ENCODE data around the gene ZCCHC7.

The ZCCHC7 gene

DNA sequence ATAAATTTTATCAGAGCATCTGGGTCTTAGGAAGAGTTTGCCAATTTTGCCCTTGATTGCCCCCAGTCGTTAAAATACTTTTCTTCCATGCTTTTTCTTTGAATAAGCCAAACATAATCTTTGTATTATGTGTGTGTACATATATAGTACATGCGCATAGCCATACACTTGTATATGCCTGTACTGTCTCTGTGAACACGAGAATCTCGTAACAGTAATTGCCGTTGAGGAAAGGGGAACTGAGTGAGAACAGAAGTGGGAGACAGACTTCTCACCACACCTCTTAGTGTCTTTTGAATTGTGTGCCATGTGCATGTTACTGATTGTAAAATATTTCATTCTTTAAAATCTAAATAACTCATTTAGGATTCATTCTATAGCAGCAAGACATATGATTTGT lies 222.5 kb downstream of the ZCCHC7 start:
- no peak for DNase-seq

GRCh38 chr9:37343724-37344123 lies 223.3 kb downstream of the ZCCHC7 start:
- no peak for DNase-seq

GRCh38 chr9:37345038-37345437 lies 224.7 kb downstream of the ZCCHC7 start:
- no peak for DNase-seq

GRCh38 chr9:37348917-37349316 lies 228.5 kb downstream of the ZCCHC7 start:
- DNase-seq: peak; percentile 62

GRCh38 chr9:37350486-37351190 lies 230.3 kb downstream of the ZCCHC7 start:
- DNase-seq: no peak

GRCh38 chr9:37353791-37354190 lies 233.4 kb downstream of the ZCCHC7 start:
- DNase-seq: no peak

GRCh38 chr9:37362430-37362829 lies 242.1 kb downstream of the ZCCHC7 start:
- no peak for DNase-seq

DNA sequence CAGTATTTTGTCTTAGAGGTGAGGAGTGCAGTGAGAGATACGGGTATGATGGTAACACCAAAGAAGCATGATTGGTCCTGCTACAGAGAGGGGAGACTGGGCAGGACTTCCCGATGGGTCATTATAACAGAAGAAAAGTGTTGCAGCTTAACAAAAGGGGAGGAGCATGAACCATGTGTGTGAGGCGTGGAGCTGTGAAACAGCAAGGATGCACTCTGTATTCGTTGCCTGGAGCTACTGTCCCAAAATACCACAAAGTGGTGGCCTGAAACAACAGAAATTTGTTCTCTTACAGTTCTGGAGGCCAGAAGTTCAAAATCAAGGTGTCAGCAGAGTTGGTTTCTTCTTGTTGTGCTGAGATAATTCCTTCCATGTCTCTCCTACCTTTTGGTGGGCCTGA lies 242.8 kb downstream of the ZCCHC7 start:
- DNase-seq: no peak

GRCh38 chr9:37364136-37364535 lies 243.8 kb downstream of the ZCCHC7 start:
- no peak for DNase-seq

DNA sequence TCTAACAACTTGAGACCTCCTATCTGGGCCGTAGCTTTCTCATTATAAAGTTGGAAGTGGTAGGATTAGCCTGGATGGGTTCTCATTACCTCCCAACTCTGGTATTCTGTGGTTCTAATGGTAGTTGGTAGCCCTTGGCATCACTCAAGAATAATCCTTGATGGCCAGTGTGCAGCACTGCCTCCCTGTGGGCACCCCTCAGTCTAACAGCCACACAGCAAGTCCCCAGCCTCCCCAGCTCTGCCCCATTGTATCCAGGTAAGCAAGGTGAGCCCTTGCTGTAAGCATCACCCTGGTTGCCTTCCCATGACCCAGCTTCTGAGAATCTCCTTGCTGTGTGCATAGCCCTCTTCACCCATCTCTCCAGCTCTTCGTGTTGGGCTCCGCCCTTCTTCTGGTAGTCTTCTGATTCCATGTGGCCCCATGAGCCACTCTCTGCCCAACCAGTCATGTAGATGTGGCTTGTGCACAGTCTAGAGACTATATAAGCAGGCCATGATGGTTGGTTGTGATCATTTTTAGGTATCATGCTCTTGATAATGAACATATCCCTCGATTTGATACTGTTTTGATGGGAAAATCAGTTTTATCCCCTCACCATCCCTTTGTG lies 244.5 kb downstream of the ZCCHC7 start:
- DNase-seq: no peak

- no peak for DNase-seq
Measured at GRCh38 chr9:37369671-37370070, 249.3 kb downstream of the ZCCHC7 start.

DNA sequence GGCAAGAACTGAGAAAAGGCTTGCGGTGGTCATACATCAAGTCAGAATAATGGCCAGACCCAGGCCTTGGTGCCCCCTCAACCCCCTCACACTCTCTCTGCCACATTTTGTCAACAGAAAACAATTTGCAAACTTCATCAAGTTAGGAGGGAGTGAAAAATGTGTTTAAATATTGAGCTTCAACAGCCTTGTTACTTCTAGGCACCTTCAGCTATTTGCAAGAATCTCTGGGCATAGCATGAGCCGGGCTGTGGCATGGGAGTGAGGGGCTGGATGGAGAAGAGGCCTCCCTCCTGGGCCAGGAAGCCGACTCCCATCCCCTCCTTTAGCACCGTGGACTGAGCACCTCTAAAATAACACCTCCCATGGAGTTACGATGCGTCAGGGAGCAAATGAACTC lies 249.9 kb downstream of the ZCCHC7 start:
- no peak for DNase-seq

GRCh38 chr9:37370968-37371563 lies 250.7 kb downstream of the ZCCHC7 start:
- DNase-seq: no peak

GRCh38 chr9:37371565-37372464 lies 251.4 kb downstream of the ZCCHC7 start:
- DNase-seq: no peak

DNA sequence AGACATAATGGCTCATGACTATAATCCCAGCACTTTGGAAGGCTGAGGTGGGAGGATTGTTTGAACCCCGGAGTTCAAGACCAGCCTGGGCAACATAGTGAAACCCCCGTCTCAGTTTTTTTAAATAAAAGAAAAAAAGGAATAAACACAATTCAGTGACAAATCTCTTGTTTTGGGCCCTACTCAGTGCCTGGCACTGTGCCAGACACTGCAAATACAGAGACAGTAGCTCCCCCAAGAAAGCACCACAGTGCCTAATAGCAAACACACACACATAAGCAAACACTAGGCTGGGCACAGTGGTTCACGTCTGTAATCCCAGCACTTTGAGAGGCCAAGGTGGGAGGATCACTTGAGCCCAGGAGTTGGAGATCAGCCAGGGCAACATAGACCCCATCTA lies 252.5 kb downstream of the ZCCHC7 start:
- no peak for DNase-seq

DNA sequence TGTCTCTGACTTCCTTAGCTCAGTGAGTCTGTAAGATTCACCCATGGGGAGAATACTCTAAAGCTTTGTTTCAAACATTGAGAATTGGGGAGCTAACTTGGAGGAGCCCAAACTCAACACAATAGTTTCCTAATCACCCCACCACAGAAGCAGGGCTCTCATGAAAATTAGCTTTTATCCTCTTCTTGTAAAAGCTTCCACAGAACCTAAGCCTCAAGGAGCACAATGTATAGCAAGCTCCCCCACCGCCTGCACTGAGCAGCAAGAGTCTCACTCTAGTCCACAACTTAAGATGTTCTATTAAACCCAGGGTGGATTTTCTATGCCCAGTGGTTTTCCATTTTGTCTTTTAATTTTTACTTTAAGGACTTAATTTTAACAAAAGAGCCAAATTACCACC lies 253.2 kb downstream of the ZCCHC7 start:
- DNase-seq: no peak

DNA sequence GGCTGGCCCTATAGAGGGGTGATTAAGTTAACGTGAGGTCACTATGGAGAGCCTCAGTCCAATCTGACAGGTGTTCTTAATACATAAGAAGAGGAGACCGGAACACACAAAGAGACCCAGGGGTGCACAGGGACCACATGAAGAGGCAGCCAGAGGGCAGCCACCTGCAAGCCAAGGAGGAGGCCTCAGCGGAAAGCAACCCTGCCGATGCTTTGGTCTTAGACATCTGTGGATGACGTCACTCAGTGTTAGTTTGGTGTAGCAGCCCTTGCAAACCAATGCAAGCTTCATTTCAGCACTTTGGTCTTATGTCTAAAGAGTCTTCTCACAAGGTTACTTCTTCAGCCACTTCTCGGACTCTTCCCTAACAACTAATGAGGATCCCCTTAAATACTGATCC lies 254.5 kb downstream of the ZCCHC7 start:
- DNase-seq: no peak

- DNase-seq: no peak
Measured at GRCh38 chr9:37377688-37378612, 257.6 kb downstream of the ZCCHC7 start.

- no peak for DNase-seq
Measured at GRCh38 chr9:37378613-37379004, 258.2 kb downstream of the ZCCHC7 start.

GRCh38 chr9:37379835-37380234 lies 259.5 kb downstream of the ZCCHC7 start:
- no peak for DNase-seq

DNA sequence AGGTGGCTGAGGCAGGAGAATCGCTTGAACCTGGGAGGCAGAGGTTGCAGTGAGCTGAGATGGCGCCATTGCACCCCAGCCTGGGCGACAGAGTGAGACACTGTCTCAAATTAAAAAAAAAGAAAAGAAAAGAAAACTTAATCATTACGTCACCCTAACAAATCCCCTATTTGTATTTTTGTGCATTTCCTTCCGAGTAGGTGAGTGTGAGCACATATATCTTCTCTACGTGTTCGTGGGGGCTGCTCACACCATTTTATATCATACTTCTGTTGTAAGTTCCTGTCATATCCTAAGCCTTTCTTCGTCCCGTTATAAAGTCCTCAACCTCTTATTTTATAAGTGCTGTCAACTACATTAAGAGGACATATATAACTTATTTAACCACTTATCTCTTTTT lies 260.2 kb downstream of the ZCCHC7 start:
- no peak for DNase-seq

DNA sequence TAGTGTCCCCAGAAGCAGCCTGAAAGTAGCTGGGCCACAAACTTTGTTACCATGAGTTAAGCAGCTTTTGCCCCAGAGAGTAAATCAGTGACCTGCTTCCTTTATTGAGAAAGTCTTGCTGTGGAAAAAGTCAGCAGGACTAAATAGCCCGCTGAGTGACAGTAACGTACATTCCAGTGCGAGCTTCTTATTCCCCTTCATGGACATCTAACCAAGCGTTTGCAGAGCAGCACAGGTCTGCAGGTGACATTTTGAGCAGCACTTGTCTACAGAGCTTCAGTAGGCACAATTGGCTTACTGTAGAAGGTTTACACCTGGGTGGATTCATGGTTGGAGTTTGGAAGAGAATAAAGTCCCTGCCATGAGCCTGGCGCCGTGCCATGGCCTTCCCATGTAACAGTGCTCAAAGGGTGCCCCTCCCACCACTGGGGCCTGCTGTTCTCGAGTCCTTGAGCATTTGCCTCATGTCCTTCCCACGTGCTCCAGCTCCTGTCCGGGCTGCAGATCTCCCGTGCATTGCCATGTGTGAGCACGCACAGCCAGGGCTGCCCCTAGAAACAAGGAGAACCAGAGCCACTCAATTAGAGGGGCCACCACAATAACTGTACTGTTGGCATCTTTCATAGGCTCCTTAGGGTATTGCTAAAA lies 260.8 kb downstream of the ZCCHC7 start:
- no peak for DNase-seq
